CD14-positive monocyte (primary cell): ENCODE measurements around the gene ACSBG1. TPM values are rescaled to one million over a fixed set of nuclear protein-coding genes. Genes with fewer than 3 reads are reported as not detected.

Experiments used
- DNase-seq, 3 donors: peaks; one replicate each; pipeline ENCODE4 v3.0.0-alpha.2; 2011 to 2022
- H2AFZ ChIP-seq: 2 replicates; pipeline ENCODE4 v1.6.0; 2012; ENCODE audit warnings: mild to moderate bottlenecking, low read depth, low read length, inconsistent platforms; ENCODE audit not compliant: insufficient read depth, poor library complexity, severe bottlenecking
- H3K27ac ChIP-seq, 2 donors: 1 replicate in 1 of 2; 2 replicates in 1 of 2; pipeline ENCODE4 v1.5.1; 2012 to 2013; ENCODE audit warnings: low read length in 2 of 2, control low read depth in 1 of 2, inconsistent platforms in 1 of 2, low read depth in 1 of 2, mild to moderate bottlenecking in 1 of 2
- H3K27me3 ChIP-seq, 2 donors: one replicate each; pipeline versions ENCODE4 v1.6.0 to v1.6.1; 2011 to 2013; ENCODE audit warnings: low read length in 2 of 2; ENCODE audit not compliant: control insufficient read depth in 2 of 2, insufficient read depth in 2 of 2
- H3K36me3 ChIP-seq, 2 donors: replicated peaks in 1 of 2; 1 replicate in 1 of 2; 2 replicates in 1 of 2; pipeline versions ENCODE4 v1.5.1 to v1.6.1; 2012 to 2013; ENCODE audit warnings: low read length in 2 of 2, control low read depth in 1 of 2, inconsistent platforms in 1 of 2, mild to moderate bottlenecking in 1 of 2; ENCODE audit not compliant: insufficient read depth in 2 of 2, control insufficient read depth in 1 of 2
- H3K4me1 ChIP-seq, 2 donors: 1 replicate in 1 of 2; 2 replicates in 1 of 2; pipeline versions ENCODE4 v1.5.1 to v1.6.1; 2012 to 2013; ENCODE audit warnings: low read length in 2 of 2, control low read depth in 1 of 2, inconsistent platforms in 1 of 2, mild to moderate bottlenecking in 1 of 2, moderate library complexity in 1 of 2; ENCODE audit not compliant: insufficient read depth in 2 of 2, control insufficient read depth in 1 of 2
- H3K4me2 ChIP-seq: replicated peaks from 2 replicates; pipeline ENCODE3; 2012; ENCODE audit warnings: low read length, moderate library complexity, mild to moderate bottlenecking; ENCODE audit not compliant: poor library complexity, severe bottlenecking; ENCODE audit errors: extremely low read depth
- H3K4me3 ChIP-seq, 3 experiments: fragments of 200-600 bp in 1 of 3; sonication (generic) in 1 of 3; replicated peaks in 1 of 3; 1 replicate in 2 of 3; 2 replicates in 1 of 3; pipeline ENCODE4 v1.5.1; 2011 to 2013; ENCODE audit warnings: low read length in 3 of 3, mild to moderate bottlenecking in 3 of 3, control low read depth in 2 of 3, low read depth in 2 of 3, inconsistent platforms in 1 of 3, moderate library complexity in 1 of 3
- H3K79me2 ChIP-seq: 2 replicates; pipeline ENCODE4 v1.6.0; 2012; ENCODE audit warnings: mild to moderate bottlenecking, control low read depth, inconsistent platforms, low read length, moderate library complexity; ENCODE audit not compliant: insufficient read depth
- H3K9ac ChIP-seq: 2 replicates; pipeline ENCODE4 v1.6.0; 2017; ENCODE audit warnings: low read length, mild to moderate bottlenecking; ENCODE audit not compliant: insufficient read depth, poor library complexity, severe bottlenecking
- H3K9me3 ChIP-seq, 2 donors: replicated peaks in 1 of 2; 1 replicate in 1 of 2; 2 replicates in 1 of 2; pipeline versions ENCODE4 v1.5.1 to v1.6.1; 2012 to 2013; ENCODE audit warnings: low read length in 2 of 2, control low read depth in 1 of 2; ENCODE audit not compliant: control insufficient read depth in 1 of 2, insufficient read depth in 1 of 2
- H4K20me1 ChIP-seq: 2 replicates; pipeline ENCODE4 v1.6.0; 2012; ENCODE audit warnings: mild to moderate bottlenecking, low read length, control low read depth, moderate library complexity; ENCODE audit not compliant: insufficient read depth
- H3K27ac Mint-ChIP-seq, 7 donors: one replicate each; pipeline ENCODE4 v1.8.0; 2020; ENCODE audit warnings: mild to moderate bottlenecking in 7 of 7, mixed read lengths in 7 of 7, moderate library complexity in 6 of 7, inconsistent platforms in 2 of 7
- H3K27me3 Mint-ChIP-seq, 3 donors: one replicate each; pipeline ENCODE4 v1.8.0; 2021 to 2022; ENCODE audit warnings: low read depth in 3 of 3, mild to moderate bottlenecking in 3 of 3, mixed read lengths in 3 of 3, moderate library complexity in 3 of 3, inconsistent platforms in 1 of 3
- H3K36me3 Mint-ChIP-seq, 2 donors: one replicate each; pipeline ENCODE4 v1.8.0; 2020; ENCODE audit warnings: mixed read lengths in 2 of 2, inconsistent platforms in 1 of 2, mild to moderate bottlenecking in 1 of 2
- H3K4me1 Mint-ChIP-seq: one replicate; pipeline ENCODE4 v1.8.0; 2020; ENCODE audit warnings: mild to moderate bottlenecking, mixed read lengths
- H3K4me3 Mint-ChIP-seq, 2 donors: one replicate each; pipeline ENCODE4 v1.8.0; 2020; ENCODE audit warnings: mild to moderate bottlenecking in 2 of 2, mixed read lengths in 2 of 2, moderate library complexity in 1 of 2
- H3K9me3 Mint-ChIP-seq, 7 donors: one replicate each; pipeline ENCODE4 v1.8.0; 2020 to 2022; ENCODE audit warnings: mixed read lengths in 7 of 7, mild to moderate bottlenecking in 6 of 7, moderate library complexity in 6 of 7, inconsistent platforms in 2 of 7
- WGBS: methylation state at CpG from one replicate; pipeline ENCODE4 v1.1.5; 2013; ENCODE audit warnings: missing lambda C conversion rate; ENCODE audit not compliant: insufficient coverage; 5-methylcytosine and 5-hydroxymethylcytosine counted together
- intact Hi-C, 2 donors: fragments of 100-400 bp; cut with micrococcal nuclease; formaldehyde crosslinking; loops; one replicate each; pipeline versions ENCODE4 v1.15.0 to v1.15.1; 2023
- polyA plus RNA-seq, 3 donors: library from polyadenylated mRNA; depleted of rRNA in 1 of 3; unstranded in 2 of 3; stranded (reverse) in 1 of 3; fragments of 300-500 nt in 2 of 3; fragments of >200 nt in 1 of 3; fragmentation: Illumina TruSeq in 2 of 3; gene quantifications; 1 replicate in 2 of 3; 2 replicates in 1 of 3; pipeline ENCODE4 v1.2.3, GENCODE V29; 2012 to 2021
- TF ChIP-seq, protein P1 (sequence below): fragments of 200-600 bp; IDR thresholded peaks from one replicate; pipeline ENCODE4 v1.8.0; 2022; ENCODE audit warnings: antibody characterized with exemption, mild to moderate bottlenecking

The ACSBG1 gene
- polyA plus RNA-seq, 3 donors = 0.01 TPM; not detected in 2

DNA sequence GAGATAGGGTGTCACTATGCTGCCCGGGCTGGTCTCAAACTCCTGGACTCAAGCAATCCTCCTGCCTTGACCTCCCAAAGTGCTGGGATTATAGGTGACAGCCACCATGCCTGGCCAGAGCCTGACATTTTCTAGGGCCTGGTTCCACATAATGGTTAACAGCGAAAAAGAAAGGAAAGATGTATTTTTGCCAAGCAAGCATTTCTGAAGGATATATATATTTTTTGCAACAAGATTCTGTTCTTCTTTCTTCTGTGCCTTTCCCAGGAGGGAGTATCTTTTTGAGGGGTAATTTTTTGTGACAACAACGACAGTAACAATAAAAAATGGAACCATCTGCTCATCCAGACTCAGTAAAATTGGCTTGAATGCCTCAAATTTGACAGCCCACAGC, 21.7 kb upstream of the ACSBG1 start:
- H3K4me1 Mint-ChIP-seq = no peaks in the 10 kb centered on the region
- no peak overlapping the region for H3K4me3 ChIP-seq
- H3K27me3 Mint-ChIP-seq = peaks cover 0 to 3% (median 2%) of the 10 kb centered on the region in 3 donors
- H3K27ac Mint-ChIP-seq = no peak overlapping the region
- no CpG with 5 or more reads among the region's 3 CpGs for WGBS
- no peaks in the 10 kb centered on the region for H3K9me3 Mint-ChIP-seq
- DNase-seq = no peak
- no peaks in the 10 kb centered on the region for H3K36me3 ChIP-seq
- no peak overlapping the region for H3K9ac ChIP-seq
- no peaks in the 10 kb centered on the region for H4K20me1 ChIP-seq
- no peak overlapping the region for H3K27ac ChIP-seq
- no peak overlapping the region for H3K4me3 Mint-ChIP-seq
- no peak overlapping the region for H3K4me2 ChIP-seq
- no peaks in the 10 kb centered on the region for H3K79me2 ChIP-seq
- H3K27me3 ChIP-seq = no peaks in the 10 kb centered on the region
- H3K4me1 ChIP-seq = no peaks in the 10 kb centered on the region
- TF ChIP-seq, protein P1, sequence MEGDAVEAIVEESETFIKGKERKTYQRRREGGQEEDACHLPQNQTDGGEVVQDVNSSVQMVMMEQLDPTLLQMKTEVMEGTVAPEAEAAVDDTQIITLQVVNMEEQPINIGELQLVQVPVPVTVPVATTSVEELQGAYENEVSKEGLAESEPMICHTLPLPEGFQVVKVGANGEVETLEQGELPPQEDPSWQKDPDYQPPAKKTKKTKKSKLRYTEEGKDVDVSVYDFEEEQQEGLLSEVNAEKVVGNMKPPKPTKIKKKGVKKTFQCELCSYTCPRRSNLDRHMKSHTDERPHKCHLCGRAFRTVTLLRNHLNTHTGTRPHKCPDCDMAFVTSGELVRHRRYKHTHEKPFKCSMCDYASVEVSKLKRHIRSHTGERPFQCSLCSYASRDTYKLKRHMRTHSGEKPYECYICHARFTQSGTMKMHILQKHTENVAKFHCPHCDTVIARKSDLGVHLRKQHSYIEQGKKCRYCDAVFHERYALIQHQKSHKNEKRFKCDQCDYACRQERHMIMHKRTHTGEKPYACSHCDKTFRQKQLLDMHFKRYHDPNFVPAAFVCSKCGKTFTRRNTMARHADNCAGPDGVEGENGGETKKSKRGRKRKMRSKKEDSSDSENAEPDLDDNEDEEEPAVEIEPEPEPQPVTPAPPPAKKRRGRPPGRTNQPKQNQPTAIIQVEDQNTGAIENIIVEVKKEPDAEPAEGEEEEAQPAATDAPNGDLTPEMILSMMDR = no peak
- intact Hi-C loops = no loop called here
- H2AFZ ChIP-seq = no peak overlapping the region
- no peaks in the 10 kb centered on the region for H3K36me3 Mint-ChIP-seq
- no peaks in the 10 kb centered on the region for H3K9me3 ChIP-seq

DNA sequence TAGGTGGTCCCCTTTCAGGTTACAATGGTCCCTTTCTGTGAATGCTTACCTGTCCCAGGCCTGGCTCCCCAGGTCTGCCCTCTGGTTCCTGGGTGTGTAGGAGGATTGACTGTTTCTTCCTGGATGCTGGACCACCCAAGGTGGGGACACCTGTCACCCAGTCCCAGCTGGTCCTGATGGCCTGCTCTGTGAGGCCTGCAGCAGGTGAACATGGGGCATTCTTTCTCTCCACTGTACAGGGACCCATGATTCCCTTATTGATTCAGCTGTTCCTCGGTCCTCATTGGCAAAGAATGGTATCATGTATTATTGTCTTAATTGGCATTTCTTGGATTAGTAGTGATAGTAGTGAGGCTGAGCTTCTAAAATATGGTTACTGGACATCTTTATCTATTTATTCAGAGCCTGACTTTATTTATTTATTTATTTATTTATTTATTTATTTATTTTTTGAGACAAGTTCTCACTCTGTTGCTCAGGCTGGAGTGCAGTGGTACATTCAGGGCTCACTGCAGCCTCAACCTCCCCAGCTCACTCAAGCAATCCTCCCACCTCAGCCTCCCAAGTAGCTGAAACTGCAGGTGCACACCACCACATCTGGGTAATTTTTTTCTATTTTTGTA, 21.2 kb upstream of the ACSBG1 start:
- H2AFZ ChIP-seq = no peak overlapping the region
- H3K36me3 ChIP-seq = no peaks in the 10 kb centered on the region
- H3K9ac ChIP-seq = no peak overlapping the region
- no peaks in the 10 kb centered on the region for H3K9me3 ChIP-seq
- no peaks in the 10 kb centered on the region for H4K20me1 ChIP-seq
- no CpG with 5 or more reads among the region's 1 CpG for WGBS
- H3K4me2 ChIP-seq = no peak overlapping the region
- TF ChIP-seq, protein P1 = no peak
- Mint-ChIP-seq H3K36me3 (no peaks in the 10 kb centered on the region), H3K27ac (no peak overlapping the region), H3K9me3 (no peaks in the 10 kb centered on the region), H3K27me3 (peaks cover 0 to 3% (median 2%) of the 10 kb centered on the region in 3 donors), H3K4me3 (no peak overlapping the region), H3K4me1 (no peaks in the 10 kb centered on the region)
- no peak overlapping the region for H3K27ac ChIP-seq
- H3K4me1 ChIP-seq = no peaks in the 10 kb centered on the region
- H3K4me3 ChIP-seq = no peak overlapping the region
- intact Hi-C loops = no loop called here
- H3K27me3 ChIP-seq = no peaks in the 10 kb centered on the region
- DNase-seq = no peak
- H3K79me2 ChIP-seq = no peaks in the 10 kb centered on the region
